CD4-positive, alpha-beta T cell treated with Interleukin-12 subunit alpha and Interleukin-12 subunit beta, for 1 hour (primary cell): ENCODE data around the gene GLRA2.

Source experiments
- DNase-seq: peaks from one replicate; pipeline ENCODE4 v3.0.0-alpha.2; 2020

The GLRA2 gene

DNA sequence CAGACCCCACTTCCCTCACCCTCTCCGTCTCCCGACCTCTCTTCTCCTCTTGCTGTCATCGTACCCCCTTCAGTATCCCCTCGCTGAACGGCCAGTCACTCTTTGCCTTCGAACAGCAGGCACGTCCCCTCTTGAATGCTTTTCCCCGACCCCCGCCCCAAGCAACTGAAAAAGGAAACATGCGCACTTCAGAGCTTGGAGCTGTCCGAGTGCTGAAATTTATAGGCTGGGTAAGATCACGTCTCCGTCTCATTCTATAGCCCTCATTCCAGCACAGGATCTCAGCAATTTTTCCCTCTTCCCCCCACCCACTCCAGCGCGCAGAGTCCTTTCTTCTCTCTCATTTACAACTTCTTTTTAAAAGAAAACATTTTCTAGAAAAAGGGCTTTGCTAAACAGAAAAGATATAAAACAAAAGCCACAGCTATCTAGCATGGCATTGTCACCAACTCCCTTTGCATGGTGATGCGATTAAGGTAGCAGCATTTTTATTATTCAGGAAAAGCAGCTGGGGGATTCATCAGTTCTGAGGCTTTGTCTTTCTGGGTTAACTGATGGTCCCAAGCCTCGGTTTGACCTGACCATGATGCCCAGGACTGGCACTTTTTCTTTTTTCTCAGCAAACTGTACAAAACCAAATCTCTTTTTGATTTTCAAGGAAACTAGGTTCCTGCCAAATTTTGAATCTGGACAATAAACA is at the start of gene GLRA2:
Gene GLRA2, plus strand, starts transcription at position 247 of the 700 bp plus-strand sequence. CDS start 522 bp downstream, outside the sequence.
- peak; percentile 3 for DNase-seq

DNA sequence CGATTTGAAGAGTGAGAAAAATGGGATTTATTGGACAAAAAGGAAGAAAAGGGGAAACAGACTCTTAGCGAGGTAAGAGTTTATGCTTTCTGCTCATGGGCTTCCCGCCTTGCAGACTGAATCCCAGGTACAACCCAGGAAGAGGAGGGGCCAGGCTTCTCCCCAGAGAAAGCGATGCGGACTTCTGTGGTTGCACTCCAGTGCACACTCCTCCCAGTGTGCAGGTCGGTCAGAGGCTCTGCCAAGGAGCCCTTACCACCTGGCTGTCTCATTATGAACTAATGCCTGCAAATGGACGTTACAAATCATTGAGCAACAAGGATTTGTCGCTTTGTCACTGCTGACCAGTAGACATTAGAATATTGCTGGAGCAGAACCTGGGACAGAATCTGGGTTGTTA is 39.9 kb upstream of the GLRA2 start:
- DNase-seq, result no peak

DNA sequence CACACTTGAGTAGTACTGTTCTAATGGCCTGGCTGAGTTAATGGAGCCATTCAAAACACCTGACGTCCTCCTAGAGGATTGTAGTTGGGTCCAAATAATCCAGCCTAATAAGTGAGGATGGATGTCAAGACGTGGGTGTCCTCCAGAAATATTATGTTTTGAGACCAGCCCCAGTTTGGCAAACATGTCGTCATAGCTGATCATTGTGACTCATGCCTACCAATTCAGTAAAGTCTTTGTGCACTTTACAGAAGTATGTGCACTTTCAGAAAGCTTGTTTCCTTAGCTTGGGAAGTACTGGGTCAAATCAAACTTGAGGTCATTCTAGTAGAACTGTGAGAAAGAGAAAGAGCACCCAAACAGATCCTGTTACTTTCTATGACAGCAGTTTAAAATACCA is 37.6 kb upstream of the GLRA2 start:
- DNase-seq, result no peak

- peak; percentile 4 for DNase-seq
Observed at GRCh38 chrX:14496674-14497073, 32.7 kb upstream of the GLRA2 start.

DNA sequence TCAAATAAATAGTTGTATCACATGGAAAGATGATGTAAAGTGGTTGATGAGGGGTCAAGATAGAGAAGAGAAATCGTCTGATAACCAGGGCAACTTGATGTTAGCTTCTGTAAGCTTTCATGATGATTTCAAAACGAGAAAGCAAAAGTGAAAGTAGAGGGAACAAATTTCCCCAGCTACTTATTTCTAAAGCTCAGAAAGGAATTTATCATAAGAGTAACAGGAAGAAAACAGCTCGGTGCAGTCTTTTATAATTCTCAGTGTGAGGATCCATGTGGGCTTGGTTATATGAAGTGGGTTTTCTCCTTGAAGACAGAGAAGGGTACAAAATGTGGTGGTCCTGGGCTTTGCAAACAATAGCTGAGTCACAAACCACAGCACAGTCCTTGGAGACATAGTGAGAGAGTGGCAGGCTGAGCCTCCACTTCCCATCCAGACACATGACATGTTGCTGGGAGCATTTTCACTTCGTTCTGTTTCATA is 32.1 kb upstream of the GLRA2 start:
- peak; percentile 30 for DNase-seq

- no peak for DNase-seq
Observed at GRCh38 chrX:14501327-14501726, 28.0 kb upstream of the GLRA2 start.

GRCh38 chrX:14504960-14505538 is 24.3 kb upstream of the GLRA2 start:
- DNase-seq, result no peak

DNA sequence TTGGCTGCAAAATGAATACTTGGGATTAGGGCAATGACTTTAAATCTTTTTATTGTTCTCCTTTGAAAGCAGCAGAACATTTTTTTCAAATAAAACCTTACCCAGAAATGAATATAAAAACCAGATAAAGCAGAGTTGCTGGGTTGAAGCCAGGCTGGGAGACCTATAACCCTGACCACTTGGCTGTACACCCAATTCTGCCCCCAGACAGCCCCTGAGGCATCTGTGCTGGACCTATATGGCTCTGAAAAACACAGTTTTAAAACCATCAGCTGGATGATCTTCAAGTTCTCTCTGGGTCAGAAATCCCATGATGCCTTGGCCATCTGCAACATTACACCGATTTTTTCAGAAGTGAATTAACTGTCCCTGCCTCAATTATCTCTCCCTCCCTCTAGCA is 23.7 kb upstream of the GLRA2 start:
- no peak for DNase-seq

- DNase-seq, result no peak
Observed at GRCh38 chrX:14506866-14507265, 22.5 kb upstream of the GLRA2 start.

GRCh38 chrX:14508025-14508690 is 21.2 kb upstream of the GLRA2 start:
- no peak for DNase-seq

- no peak for DNase-seq
Observed at GRCh38 chrX:14509325-14510057, 19.8 kb upstream of the GLRA2 start.

- peak; percentile 36 for DNase-seq
Observed at GRCh38 chrX:14528629-14529289, 577 bp upstream of the GLRA2 start.

GRCh38 chrX:14533867-14534266 is 4.5 kb downstream of the GLRA2 start:
- DNase-seq, result no peak

DNA sequence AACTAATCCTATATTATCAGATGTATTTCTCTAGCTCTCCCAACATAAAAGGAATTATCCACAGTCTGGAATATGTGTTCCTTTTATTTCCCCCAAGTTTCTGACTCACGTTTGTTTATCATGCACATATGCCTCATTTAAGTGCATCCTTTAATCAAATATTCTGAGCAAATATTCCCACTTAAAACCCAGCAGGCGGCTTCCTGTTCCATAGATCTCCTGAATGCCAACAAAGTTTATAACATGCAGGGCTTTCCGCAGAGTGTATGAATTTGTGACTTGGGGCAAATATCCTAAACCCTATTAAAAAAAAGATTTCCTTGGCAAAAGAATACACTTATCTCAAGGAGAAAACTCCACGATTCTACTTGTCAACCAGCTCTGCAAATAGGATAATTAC is 16.9 kb downstream of the GLRA2 start:
- DNase-seq, result no peak

GRCh38 chrX:14554131-14554715 is 24.9 kb downstream of the GLRA2 start:
- DNase-seq, result no peak

DNA sequence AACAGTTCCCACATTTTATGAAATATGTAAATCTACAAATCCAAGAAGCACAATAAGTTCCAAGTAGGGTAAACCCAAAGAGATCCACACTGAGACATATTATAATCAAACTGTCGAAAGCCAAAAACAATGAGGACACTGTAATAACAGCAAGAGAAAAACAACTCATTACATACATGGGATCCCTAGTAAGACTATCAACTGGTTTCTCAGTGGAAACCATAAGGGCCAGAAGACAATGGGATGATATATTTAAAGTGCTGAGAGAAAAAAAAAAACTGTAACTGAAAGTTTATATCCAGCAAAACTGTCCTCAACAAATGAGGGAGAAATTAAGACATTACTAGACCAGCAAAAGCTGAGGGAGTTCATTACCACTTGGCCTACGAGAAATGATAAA is 34.7 kb downstream of the GLRA2 start:
- no peak for DNase-seq

DNA sequence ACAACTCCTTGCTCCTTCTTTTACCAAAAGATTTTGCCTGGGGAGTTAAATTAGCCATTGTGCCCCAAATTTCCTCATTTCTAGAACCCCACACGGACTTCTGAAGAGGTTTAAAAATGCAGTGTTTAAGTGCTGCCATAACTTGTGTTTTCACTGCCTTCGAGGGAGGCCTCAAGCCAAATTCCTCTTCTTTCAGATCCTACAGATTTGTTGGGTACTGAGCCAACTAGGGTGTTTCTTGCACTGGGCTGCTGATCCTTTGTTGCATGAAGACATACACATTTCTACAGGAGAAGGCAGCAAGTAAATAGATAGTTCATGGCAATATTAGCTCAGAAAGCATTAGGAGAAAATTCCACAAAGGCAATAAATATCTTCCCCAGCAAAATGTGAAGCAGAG is 43.8 kb downstream of the GLRA2 start:
- no peak for DNase-seq

GRCh38 chrX:14581081-14581480 is 51.7 kb downstream of the GLRA2 start:
- DNase-seq, result no peak

GRCh38 chrX:14584548-14584947 is 55.2 kb downstream of the GLRA2 start:
- no peak for DNase-seq

DNA sequence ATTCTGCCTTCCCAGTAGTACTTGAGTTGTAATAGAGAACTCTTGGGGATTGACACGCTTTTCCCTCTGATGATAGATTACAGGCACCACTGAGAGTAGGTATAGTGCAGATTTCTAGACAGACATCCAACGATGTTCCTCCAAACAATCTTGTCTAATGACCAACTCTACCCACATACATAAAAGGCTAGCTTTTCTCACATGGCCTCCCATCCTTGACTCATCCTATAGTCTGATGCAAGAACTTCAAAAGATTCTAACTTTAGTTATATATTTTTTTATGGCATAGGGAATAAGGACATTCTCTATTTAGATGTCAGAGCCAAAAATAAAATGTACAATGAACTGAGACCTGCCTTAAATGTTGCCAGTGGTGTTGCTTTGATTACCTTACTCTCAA is 60.9 kb downstream of the GLRA2 start:
- no peak for DNase-seq

DNA sequence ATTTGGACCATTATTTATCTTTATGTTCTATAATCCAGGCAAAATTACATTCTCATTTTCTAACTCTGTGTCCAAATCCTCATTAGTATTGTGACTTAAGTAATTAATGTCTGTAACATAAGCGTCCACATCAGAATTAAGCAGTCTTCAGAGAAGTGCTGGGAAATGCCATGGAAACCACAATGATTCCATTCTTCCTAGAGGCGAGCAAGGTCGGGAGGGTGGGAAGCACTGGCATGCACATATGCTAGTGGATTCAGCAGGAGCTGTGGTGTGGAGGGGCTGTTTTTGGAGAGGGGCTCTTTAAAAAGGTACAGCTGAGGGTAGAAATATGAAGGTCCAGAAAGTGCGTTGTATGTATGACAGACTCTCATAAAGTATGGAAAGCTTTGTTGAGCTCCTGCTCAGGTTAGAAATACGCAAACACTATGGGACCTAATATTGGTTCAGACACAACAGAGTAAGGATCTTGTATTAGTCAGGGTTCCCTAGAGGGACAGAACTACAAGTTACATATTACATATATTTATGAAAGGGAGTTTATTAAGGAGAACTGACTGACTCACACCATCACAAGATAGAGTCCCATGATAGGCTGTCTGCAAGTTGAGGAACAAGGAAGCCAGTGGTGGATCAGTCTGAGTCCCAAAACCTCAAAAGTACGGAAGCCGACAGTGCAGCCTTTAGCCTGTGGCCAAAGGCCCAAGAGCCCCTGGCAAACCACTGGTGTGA is 61.5 kb downstream of the GLRA2 start:
- no peak for DNase-seq

- DNase-seq, result no peak
Observed at GRCh38 chrX:14591976-14592375, 62.6 kb downstream of the GLRA2 start.
